OCI-LY3 (cell line): ENCODE data around the gene ASIC3.

Experiments
- H2AFZ ChIP-seq: fragments of 200-600, 300-600 bp; shearing (Covaris generic); 2 replicates; pipeline ENCODE4 v1.6.0; 2014; ENCODE audit warnings: antibody characterized with exemption, low read depth, low read length
- H3K27ac ChIP-seq: fragments of 200-600, 300-600 bp; sonication (generic); 2 replicates; pipeline ENCODE4 v1.5.1; 2014; ENCODE audit warnings: mild to moderate bottlenecking, low read length, moderate library complexity, mixed read lengths
- H3K27me3 ChIP-seq: fragments of 200-600, 300-600 bp; sonication (generic); 2 replicates; pipeline ENCODE4 v1.6.1; 2014; ENCODE audit warnings: low read depth, low read length, mixed read lengths
- H3K36me3 ChIP-seq: fragments of 200-600, 300-600 bp; sonication (generic); replicated peaks from 2 replicates; pipeline ENCODE3; 2014; ENCODE audit warnings: low read depth, low read length, mixed read lengths
- H3K4me1 ChIP-seq: fragments of 300-600, 200-600 bp; sonication (generic); 2 replicates; pipeline ENCODE4 v1.6.1; 2014; ENCODE audit warnings: low read length, mixed read lengths
- H3K4me2 ChIP-seq: fragments of 200-600, 300-600 bp; sonication (generic); 2 replicates; pipeline ENCODE4 v1.6.1; 2014; ENCODE audit warnings: low read length, mixed read lengths
- H3K4me3 ChIP-seq: fragments of 300-600, 200-600 bp; sonication (generic); 2 replicates; pipeline ENCODE4 v1.5.1; 2014; ENCODE audit warnings: antibody characterized with exemption, mild to moderate bottlenecking, low read length, moderate library complexity
- H3K79me2 ChIP-seq: fragments of 300-600, 200-600 bp; shearing (Covaris generic); 2 replicates; pipeline ENCODE4 v1.6.1; 2014; ENCODE audit warnings: mild to moderate bottlenecking, low read length, mixed read lengths
- H3K9ac ChIP-seq: fragments of 300-600, 200-600 bp; shearing (Covaris generic); 2 replicates; pipeline ENCODE4 v1.6.0; 2014; ENCODE audit warnings: mild to moderate bottlenecking, low read length, moderate library complexity
- H3K9me3 ChIP-seq: fragments of 200-600, 300-600 bp; shearing (Covaris generic); 2 replicates; pipeline ENCODE4 v1.6.1; 2014; ENCODE audit warnings: low read length, mixed read lengths; ENCODE audit not compliant: insufficient read depth
- H4K20me1 ChIP-seq: fragments of 200-600, 300-600 bp; sonication (generic); 2 replicates; pipeline ENCODE4 v1.6.1; 2016; ENCODE audit warnings: low read length, mixed read lengths; ENCODE audit not compliant: insufficient read depth
- EZH2phosphoT487 ChIP-seq: fragments of 200-600 bp; shearing (Covaris generic); IDR thresholded peaks from 2 replicates; pipeline ENCODE4 v1.6.1; 2018; ENCODE audit warnings: antibody characterized with exemption, mixed run types, low read depth
- TF ChIP-seq, protein P1 (sequence below): fragments of 200-600, 300-600 bp; sonication (generic); IDR thresholded peaks from 2 replicates; pipeline ENCODE4 v1.5.1; 2014; ENCODE audit warnings: antibody characterized with exemption, low read length, low read depth

ASIC3 gene

GRCh38 chr7:151047976-151048815, at the start of gene ASIC3:
Gene ASIC3 (plus strand): TSS chr7:151048531. CDS start chr7:151048886, 355 bp downstream.
- no peaks in the 10 kb centered on the region for H3K9me3 ChIP-seq
- H2AFZ ChIP-seq: no peak within 1 kb of the TSS
- H4K20me1 ChIP-seq: no peaks in the 10 kb centered on the region
- TF ChIP-seq, protein P1, sequence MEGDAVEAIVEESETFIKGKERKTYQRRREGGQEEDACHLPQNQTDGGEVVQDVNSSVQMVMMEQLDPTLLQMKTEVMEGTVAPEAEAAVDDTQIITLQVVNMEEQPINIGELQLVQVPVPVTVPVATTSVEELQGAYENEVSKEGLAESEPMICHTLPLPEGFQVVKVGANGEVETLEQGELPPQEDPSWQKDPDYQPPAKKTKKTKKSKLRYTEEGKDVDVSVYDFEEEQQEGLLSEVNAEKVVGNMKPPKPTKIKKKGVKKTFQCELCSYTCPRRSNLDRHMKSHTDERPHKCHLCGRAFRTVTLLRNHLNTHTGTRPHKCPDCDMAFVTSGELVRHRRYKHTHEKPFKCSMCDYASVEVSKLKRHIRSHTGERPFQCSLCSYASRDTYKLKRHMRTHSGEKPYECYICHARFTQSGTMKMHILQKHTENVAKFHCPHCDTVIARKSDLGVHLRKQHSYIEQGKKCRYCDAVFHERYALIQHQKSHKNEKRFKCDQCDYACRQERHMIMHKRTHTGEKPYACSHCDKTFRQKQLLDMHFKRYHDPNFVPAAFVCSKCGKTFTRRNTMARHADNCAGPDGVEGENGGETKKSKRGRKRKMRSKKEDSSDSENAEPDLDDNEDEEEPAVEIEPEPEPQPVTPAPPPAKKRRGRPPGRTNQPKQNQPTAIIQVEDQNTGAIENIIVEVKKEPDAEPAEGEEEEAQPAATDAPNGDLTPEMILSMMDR: no peak
- no peak for TF ChIP-seq EZH2phosphoT487
- H3K27ac ChIP-seq: no peak within 1 kb of the TSS
- H3K79me2 ChIP-seq: no peaks in the 10 kb centered on the region
- no peaks in the 10 kb centered on the region for H3K27me3 ChIP-seq
- H3K4me1 ChIP-seq: no peaks in the 10 kb centered on the region
- no peak within 1 kb of the TSS for H3K4me2 ChIP-seq
- no peak within 1 kb of the TSS for H3K9ac ChIP-seq
- no peak within 1 kb of the TSS for H3K4me3 ChIP-seq
- H3K36me3 ChIP-seq: no peaks in the 10 kb centered on the region

- no peak overlapping the region for H2AFZ ChIP-seq
- no peaks in the 10 kb centered on the region for H3K79me2 ChIP-seq
- H3K4me2 ChIP-seq: no peak overlapping the region
- H3K36me3 ChIP-seq: no peaks in the 10 kb centered on the region
- no peak overlapping the region for H3K27ac ChIP-seq
- H3K9me3 ChIP-seq: no peaks in the 10 kb centered on the region
- H3K4me3 ChIP-seq: no peak overlapping the region
- no peaks in the 10 kb centered on the region for H4K20me1 ChIP-seq
- TF ChIP-seq, protein P1: no peak
- TF ChIP-seq EZH2phosphoT487: no peak
- no peak overlapping the region for H3K9ac ChIP-seq
- no peaks in the 10 kb centered on the region for H3K4me1 ChIP-seq
- H3K27me3 ChIP-seq: no peaks in the 10 kb centered on the region
These were observed 49.3 kb upstream of the ASIC3 start for GRCh38 chr7:150999001-150999400.

DNA sequence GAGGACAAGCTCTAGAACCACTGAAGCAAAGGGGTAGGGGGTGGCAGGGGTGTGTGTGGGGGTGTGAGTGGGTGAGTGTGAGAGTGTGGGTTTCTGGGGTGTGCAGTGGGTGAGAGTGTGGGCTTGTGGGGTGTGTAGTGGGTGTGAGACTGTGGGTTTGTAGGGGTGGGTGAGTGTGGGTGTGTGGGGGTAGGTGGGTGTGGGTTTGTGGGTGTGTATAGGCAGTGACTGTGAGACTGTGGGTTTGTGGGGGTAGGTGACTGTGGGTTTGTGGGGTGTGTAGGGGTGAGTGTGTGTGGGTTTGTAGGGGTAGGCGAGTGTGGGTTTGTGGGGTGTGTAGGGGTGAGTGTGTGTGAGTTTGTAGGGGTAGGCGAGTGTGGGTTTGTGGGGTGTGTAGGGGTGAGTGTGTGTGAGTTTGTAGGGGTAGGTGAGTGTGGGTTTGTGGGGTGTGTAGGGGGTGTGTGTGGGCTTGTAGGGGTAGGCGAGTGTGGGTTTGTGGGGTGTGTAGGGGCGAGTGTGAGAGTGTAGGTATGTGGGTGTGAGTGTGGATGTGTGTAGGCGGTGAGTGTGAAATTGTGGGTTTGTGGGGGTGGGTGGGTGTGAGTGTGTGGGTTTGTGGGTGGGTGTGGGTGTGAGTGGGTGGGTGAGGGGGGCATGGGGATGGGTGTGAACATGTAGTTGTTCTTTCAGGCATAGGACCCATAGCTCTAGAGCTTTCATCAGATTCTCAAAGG, 48.7 kb upstream of the ASIC3 start:
- Histone ChIP-seq H3K36me3 (no peaks in the 10 kb centered on the region), H3K4me1 (no peaks in the 10 kb centered on the region), H3K9me3 (no peaks in the 10 kb centered on the region), H3K9ac (no peak overlapping the region), H3K4me2 (no peak overlapping the region), H3K27ac (no peak overlapping the region), H3K4me3 (no peak overlapping the region), H2AFZ (no peak overlapping the region), H3K79me2 (no peaks in the 10 kb centered on the region), H4K20me1 (no peaks in the 10 kb centered on the region), H3K27me3 (peaks cover 2% of the 10 kb centered on the region; the same call in 1 of the 2 replicates)
- TF ChIP-seq, protein P1: no peak
- no peak for TF ChIP-seq EZH2phosphoT487

DNA sequence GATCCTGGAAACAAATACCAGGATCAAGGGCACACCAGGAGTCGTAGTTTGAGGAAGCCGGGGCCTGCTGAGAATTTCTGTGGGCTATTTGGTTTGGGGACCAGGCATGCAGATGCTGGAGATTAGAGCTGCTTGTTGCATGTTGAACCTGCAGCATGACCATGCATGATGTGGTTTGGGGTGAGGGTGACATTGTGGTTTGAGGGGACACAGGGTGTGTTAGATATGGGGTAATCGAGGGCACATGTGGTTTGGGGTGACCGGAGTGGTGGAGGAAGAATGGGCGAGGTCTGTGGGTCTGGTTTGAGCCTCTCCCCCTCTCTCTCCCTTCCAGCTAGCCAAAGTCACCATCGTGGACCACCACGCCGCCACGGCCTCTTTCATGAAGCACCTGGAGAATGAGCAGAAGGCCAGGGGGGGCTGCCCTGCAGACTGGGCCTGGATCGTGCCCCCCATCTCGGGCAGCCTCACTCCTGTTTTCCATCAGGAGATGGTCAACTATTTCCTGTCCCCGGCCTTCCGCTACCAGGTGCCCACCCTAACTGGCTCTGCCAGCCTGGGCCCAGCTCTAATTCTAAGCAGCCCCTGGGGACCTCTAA, 47.3 kb upstream of the ASIC3 start:
- Histone ChIP-seq H3K9ac (no peak overlapping the region), H3K79me2 (no peaks in the 10 kb centered on the region), H3K9me3 (no peaks in the 10 kb centered on the region), H3K36me3 (no peaks in the 10 kb centered on the region), H4K20me1 (no peaks in the 10 kb centered on the region), H3K27me3 (peaks cover 2% of the 10 kb centered on the region; the same call in 1 of the 2 replicates), H3K4me1 (no peaks in the 10 kb centered on the region), H3K4me2 (no peak overlapping the region), H2AFZ (no peak overlapping the region), H3K27ac (no peak overlapping the region), H3K4me3 (no peak overlapping the region)
- TF ChIP-seq, protein P1: no peak
- no peak for TF ChIP-seq EZH2phosphoT487
